Caco-2 (cell line): ENCODE results near the gene KLHL41. TPM values are rescaled to one million over a fixed set of nuclear protein-coding genes. Genes with fewer than 3 reads are reported as not detected.

Experiments
- BruUV-seq: library from RNA; stranded (reverse); fragments of 400-500 nt; replicated peaks from 2 replicates; lab custom pipeline; 2021; lab: Mats Ljungman, UMichigan
- CTCF ChIA-PET: fragments of 300-600 bp; sonication (Branson Sonifier 250); formaldehyde crosslinking; loops from one replicate; lab custom pipeline; 2022; ENCODE audit warnings: antibody characterized with exemption; lab: Charles Lee
- POLR2A ChIA-PET: fragments of 300-600 bp; sonication (Branson Sonifier 250); formaldehyde crosslinking; loops from one replicate; lab custom pipeline; 2022; ENCODE audit warnings: antibody characterized with exemption; lab: Charles Lee
- DNase-seq, 2 experiments: peaks; one replicate each; pipeline versions ENCODE4 v3.0.0 to v3.0.0-alpha.2; 2020 to 2022
- H3K27me3 ChIP-seq: replicated peaks from 2 replicates; pipeline ENCODE4 v1.6.0; 2011; ENCODE audit warnings: low read length; ENCODE audit not compliant: control insufficient read depth, insufficient read depth
- H3K36me3 ChIP-seq: 2 replicates; pipeline ENCODE4 v1.5.1; 2011; ENCODE audit warnings: low read length; ENCODE audit not compliant: control insufficient read depth, insufficient read depth
- H3K4me1 ChIP-seq: fragments of 250-450 bp; sonication (Bioruptor Pico); 2 replicates; pipeline ENCODE4 v1.5.1; 2020; ENCODE audit warnings: mild to moderate bottlenecking
- H3K4me3 ChIP-seq: 2 replicates; pipeline ENCODE4 v1.5.1; 2011; ENCODE audit warnings: low read depth, mild to moderate bottlenecking, control low read depth, low read length
- H3K9me3 ChIP-seq: fragments of 250-450 bp; sonication (Bioruptor Pico); 2 replicates; pipeline ENCODE4 v1.5.1; 2020; ENCODE audit warnings: mild to moderate bottlenecking, moderate library complexity
- H3K27ac Mint-ChIP-seq: one replicate; pipeline ENCODE4 v1.8.0; 2022; ENCODE audit warnings: mixed read lengths; ENCODE audit not compliant: unreplicated experiment
- H3K27me3 Mint-ChIP-seq: one replicate; pipeline ENCODE4 v1.8.0; 2022; ENCODE audit warnings: mixed read lengths; ENCODE audit not compliant: insufficient read depth, unreplicated experiment
- H3K36me3 Mint-ChIP-seq: one replicate; pipeline ENCODE4 v1.8.0; 2022; ENCODE audit warnings: mild to moderate bottlenecking, mixed read lengths; ENCODE audit not compliant: insufficient read depth, unreplicated experiment
- H3K4me1 Mint-ChIP-seq: one replicate; pipeline ENCODE4 v1.8.0; 2022; ENCODE audit warnings: low read depth, mixed read lengths; ENCODE audit not compliant: unreplicated experiment
- H3K4me3 Mint-ChIP-seq: one replicate; pipeline ENCODE4 v1.8.0; 2022; ENCODE audit warnings: mild to moderate bottlenecking, moderate library complexity, mixed read lengths; ENCODE audit not compliant: unreplicated experiment
- H3K9me3 Mint-ChIP-seq: one replicate; pipeline ENCODE4 v1.8.0; 2022; ENCODE audit warnings: mixed read lengths; ENCODE audit not compliant: unreplicated experiment
- intact Hi-C: fragments of 100-400 bp; cut with micrococcal nuclease; formaldehyde crosslinking; loops from one replicate; pipeline ENCODE4 v1.10.0; 2022; ENCODE audit not compliant: unreplicated experiment
- total RNA-seq: library from RNA; stranded (reverse); gene quantifications from 2 replicates; pipeline ENCODE4 v1.2.3, GENCODE V29; 2022
- TF ChIP-seq, protein P1 (sequence below), 2 experiments: fragments of 200-600 bp in 1 of 2; IDR thresholded peaks; 1 replicate in 1 of 2; 2 replicates in 1 of 2; pipeline versions ENCODE4 v1.5.1 to v1.8.0; 2011 to 2022; ENCODE audit warnings: antibody characterized with exemption in 1 of 2, control low read depth in 1 of 2, inconsistent platforms in 1 of 2, low read depth in 1 of 2, low read length in 1 of 2, mild to moderate bottlenecking in 1 of 2, moderate library complexity in 1 of 2; ENCODE audit not compliant: insufficient read depth in 1 of 2, severe bottlenecking in 1 of 2, unreplicated experiment in 1 of 2

KLHL41 gene
- total RNA-seq, 1 experiment from 2014 or later: not detected

DNA sequence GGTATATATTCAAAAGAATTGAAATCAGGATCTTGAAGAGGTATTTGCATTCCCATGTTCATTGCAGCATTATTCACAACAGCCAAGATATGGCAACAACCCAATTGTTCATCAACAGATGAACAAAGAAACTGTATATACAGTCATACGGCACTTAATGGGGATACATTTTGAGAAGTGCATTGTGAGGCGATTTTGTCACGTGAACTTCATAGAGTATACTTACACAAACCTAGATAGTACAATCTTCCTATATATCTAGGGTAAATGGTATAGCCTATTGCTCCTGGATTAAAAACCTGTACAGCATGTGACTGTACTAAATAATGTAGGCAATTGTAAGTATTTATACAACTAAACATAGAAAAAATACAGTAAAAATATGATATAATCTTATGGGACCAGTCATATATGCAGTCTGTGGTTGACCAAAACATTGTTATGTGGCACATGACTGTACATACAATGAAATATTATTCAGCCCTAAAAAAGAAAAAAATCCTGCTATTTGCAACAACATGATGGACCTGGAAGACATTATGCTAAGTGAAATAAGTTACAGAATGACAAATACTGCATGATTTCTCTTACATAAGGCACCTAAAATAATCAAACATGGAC is 39.4 kb upstream of the KLHL41 start:
- Mint-ChIP-seq H3K4me3 (no peak overlapping the region), H3K36me3 (peaks cover 2% of the 10 kb centered on the region), H3K9me3 (no peaks in the 10 kb centered on the region), H3K4me1 (no peaks in the 10 kb centered on the region), H3K27ac (no peak overlapping the region), H3K27me3 (no peaks in the 10 kb centered on the region)
- Histone ChIP-seq H3K4me3 (no peak overlapping the region), H3K9me3 (no peaks in the 10 kb centered on the region), H3K36me3 (no peaks in the 10 kb centered on the region), H3K27me3 (no peaks in the 10 kb centered on the region), H3K4me1 (no peaks in the 10 kb centered on the region)
- TF ChIP-seq, protein P1, sequence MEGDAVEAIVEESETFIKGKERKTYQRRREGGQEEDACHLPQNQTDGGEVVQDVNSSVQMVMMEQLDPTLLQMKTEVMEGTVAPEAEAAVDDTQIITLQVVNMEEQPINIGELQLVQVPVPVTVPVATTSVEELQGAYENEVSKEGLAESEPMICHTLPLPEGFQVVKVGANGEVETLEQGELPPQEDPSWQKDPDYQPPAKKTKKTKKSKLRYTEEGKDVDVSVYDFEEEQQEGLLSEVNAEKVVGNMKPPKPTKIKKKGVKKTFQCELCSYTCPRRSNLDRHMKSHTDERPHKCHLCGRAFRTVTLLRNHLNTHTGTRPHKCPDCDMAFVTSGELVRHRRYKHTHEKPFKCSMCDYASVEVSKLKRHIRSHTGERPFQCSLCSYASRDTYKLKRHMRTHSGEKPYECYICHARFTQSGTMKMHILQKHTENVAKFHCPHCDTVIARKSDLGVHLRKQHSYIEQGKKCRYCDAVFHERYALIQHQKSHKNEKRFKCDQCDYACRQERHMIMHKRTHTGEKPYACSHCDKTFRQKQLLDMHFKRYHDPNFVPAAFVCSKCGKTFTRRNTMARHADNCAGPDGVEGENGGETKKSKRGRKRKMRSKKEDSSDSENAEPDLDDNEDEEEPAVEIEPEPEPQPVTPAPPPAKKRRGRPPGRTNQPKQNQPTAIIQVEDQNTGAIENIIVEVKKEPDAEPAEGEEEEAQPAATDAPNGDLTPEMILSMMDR (IDR thresholded peaks at IDR 0.05; ENCODE audit: insufficient read depth in 1 of 2, low read depth in 1 of 2, low read length in 1 of 2, severe bottlenecking in 1 of 2, unreplicated experiment in 1 of 2): no peak
- no TSS peak for BruUV-seq
- intact Hi-C loops: no loop called here
- no peak for DNase-seq
- CTCF ChIA-PET: no interaction called here
- POLR2A ChIA-PET: no interaction called here

DNA sequence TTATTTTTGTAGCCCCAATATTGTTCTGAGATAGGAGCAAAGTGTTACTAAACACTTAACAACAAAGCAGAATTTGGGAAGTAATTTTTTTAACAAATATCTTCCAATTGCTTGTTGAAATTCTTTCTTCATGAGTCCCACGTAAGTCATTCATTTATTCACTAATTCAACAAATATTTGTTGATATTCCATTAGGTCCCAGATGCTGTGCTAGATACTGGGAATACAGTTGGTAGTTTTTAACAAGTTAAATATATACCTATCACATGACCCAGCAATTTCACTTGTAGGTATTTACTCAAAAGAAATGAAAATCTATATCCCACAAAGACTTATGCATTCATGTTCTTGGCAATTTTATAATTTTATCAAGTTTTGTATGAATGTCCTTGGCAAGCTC is 37.3 kb upstream of the KLHL41 start:
- Mint-ChIP-seq H3K36me3 (no peaks in the 10 kb centered on the region), H3K9me3 (no peaks in the 10 kb centered on the region), H3K4me3 (no peak overlapping the region), H3K27ac (no peak overlapping the region), H3K27me3 (no peaks in the 10 kb centered on the region), H3K4me1 (no peaks in the 10 kb centered on the region)
- Histone ChIP-seq H3K4me3 (no peak overlapping the region), H3K4me1 (no peaks in the 10 kb centered on the region), H3K27me3 (no peaks in the 10 kb centered on the region), H3K9me3 (no peaks in the 10 kb centered on the region), H3K36me3 (no peaks in the 10 kb centered on the region)
- TF ChIP-seq, protein P1 (IDR thresholded peaks at IDR 0.05; ENCODE audit: insufficient read depth in 1 of 2, low read depth in 1 of 2, low read length in 1 of 2, severe bottlenecking in 1 of 2, unreplicated experiment in 1 of 2): no peak
- intact Hi-C loops: no loop called here
- no TSS peak for BruUV-seq
- ChIA-PET CTCF (no interaction called here), POLR2A (no interaction called here)
- DNase-seq: no peak

DNA sequence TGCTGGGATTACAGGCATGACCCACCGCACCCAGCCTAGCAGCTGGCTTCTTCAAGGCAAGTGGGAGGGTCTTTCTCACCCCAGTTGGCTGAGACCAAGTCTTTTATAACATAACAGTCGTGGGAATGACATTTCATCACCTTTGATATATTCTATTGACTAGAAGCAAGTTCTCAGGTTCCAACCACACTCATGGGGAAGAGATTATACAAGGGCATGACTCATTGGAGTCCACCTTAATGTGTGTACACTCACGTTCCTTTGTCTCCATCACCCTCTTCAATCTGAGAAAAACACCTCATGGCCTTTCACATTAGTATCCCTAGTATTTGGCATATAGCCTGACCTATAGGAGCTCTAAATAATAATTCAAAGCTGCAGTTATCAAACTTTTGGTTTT is 33.0 kb upstream of the KLHL41 start:
- intact Hi-C loops: no loop called here
- DNase-seq: no peak
- TF ChIP-seq, protein P1 (IDR thresholded peaks at IDR 0.05; ENCODE audit: insufficient read depth in 1 of 2, low read depth in 1 of 2, low read length in 1 of 2, severe bottlenecking in 1 of 2, unreplicated experiment in 1 of 2): no peak
- Histone ChIP-seq H3K27me3 (no peaks in the 10 kb centered on the region), H3K4me1 (no peaks in the 10 kb centered on the region; the same call in 1 of the 2 replicates), H3K9me3 (no peaks in the 10 kb centered on the region), H3K36me3 (no peaks in the 10 kb centered on the region), H3K4me3 (no peak overlapping the region)
- Mint-ChIP-seq H3K36me3 (no peaks in the 10 kb centered on the region), H3K9me3 (no peaks in the 10 kb centered on the region), H3K27me3 (no peaks in the 10 kb centered on the region), H3K4me3 (no peak overlapping the region), H3K27ac (no peak overlapping the region), H3K4me1 (peaks cover 7% of the 10 kb centered on the region)
- no TSS peak for BruUV-seq
- CTCF ChIA-PET: no interaction called here
- POLR2A ChIA-PET: no interaction called here
